Stimulated activated CD8-positive, alpha-beta memory T cell treated with anti-CD3 and anti-CD28 coated beads, Interleukin-4, amount 100 ng/mL, for 4 hours (primary cell): ENCODE measurements around the gene ZNF362.

Experiments
- DNase-seq, 2 donors: peaks; one replicate each; pipeline ENCODE4 v3.0.0-alpha.2; 2020; ENCODE audit warnings: low read depth in 2 of 2, low spot score in 1 of 2

Gene ZNF362

DNA sequence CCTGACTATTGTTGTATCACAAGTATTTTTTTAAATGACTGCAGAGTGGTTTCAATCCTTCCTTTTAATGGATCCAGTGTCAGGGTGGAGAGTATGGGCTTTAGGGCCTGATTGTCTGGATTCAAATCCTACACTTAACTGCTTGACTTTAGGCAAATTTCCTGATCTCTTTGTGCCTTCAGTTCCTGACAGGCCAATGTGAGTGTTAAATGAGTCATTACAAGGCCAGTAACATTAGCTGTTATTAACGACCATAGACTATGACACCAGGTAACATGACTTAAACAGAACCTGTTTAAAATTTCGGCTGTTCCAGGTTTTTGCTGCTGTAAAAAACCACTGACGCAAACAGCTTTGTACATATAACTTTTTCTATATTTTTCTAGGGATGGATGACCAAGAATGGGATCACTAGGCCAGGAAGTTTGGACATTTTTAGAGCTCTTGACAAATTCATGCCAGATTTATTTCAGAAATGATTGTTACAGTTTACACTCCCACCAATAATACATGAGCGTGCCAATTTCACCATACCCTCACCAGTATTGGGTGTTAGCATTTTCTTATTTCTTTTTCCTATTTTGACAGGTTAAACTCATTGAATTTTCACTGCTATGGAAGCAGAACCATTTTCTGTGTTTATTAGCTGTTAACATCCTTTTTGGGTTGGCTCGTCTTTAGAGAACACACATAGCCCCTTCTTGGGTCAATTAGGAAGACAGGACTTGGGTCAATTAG, 11.3 kb downstream of the ZNF362 start:
- no peak for DNase-seq

DNA sequence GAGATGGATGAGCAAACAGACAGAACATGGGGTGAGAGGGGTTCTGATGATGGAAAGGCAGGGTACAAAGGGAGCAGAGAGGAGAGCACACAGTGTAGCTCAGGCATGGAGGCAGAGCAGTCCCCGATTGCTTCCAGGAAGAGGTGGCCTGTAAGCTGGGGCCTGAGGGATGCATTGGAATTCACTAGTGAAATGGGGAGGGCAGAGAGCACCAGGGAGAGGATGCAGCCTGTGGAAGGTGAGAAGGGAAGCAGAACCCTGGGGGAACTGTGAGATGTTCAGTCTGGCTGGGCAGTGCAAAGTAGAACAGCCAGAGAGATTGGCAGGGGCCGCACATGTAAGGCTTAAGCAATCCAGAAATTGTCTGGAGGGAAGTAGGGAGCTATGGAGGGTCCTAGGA, 12.2 kb downstream of the ZNF362 start:
- no peak for DNase-seq

DNA sequence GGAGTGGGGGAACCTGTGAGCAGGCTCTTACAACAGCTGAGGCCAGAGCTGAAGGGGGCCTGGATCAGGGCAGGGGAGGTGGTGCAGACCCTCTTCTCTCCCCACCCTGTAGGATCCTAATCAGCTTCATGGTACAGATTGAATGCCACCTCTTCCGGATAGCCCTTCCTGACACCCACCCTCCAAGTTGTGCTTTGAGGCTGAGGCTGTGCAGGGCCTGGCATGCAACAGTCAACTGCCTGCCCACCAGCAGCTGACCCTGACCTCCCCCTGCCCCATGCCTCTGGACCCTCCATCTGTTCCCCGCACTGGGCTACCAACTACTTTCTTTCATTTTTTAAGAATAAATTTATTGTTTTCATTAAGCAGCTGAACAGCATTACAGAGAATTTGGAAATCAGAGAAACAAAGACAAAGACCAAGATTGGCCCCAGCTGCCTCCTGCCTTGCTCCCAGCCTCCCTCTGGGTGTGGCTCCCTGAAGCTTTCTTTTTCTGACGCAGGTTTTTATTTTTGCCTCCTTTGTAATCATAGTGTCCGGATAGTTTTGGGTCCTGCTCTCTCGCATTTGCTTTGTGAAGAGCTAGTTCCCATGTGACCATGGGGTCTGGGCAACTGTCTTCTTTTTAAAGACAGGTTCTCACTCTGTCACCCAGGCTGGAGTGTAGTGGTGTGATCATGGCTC, 12.8 kb downstream of the ZNF362 start:
- no peak for DNase-seq

DNA sequence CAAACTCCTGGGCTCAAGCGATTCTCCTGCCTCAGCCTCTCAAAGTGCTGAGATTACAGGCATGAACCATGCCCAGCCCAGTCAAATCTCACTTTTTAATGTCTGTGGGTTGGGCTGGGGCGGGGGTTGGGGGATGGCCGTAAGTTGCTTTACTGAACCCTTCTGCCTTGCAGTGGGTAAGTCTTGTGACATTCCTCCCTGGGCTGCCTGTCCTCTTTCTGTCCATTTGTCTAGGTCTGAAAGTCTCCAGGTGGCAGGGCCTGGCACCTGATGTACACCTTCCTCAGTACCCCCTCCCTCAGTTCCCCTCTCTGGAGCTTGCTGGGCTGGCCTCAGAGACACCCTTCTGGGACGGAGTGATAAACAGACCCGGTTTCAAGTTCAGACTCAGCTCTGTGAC, 13.3 kb downstream of the ZNF362 start:
- no peak for DNase-seq

DNA sequence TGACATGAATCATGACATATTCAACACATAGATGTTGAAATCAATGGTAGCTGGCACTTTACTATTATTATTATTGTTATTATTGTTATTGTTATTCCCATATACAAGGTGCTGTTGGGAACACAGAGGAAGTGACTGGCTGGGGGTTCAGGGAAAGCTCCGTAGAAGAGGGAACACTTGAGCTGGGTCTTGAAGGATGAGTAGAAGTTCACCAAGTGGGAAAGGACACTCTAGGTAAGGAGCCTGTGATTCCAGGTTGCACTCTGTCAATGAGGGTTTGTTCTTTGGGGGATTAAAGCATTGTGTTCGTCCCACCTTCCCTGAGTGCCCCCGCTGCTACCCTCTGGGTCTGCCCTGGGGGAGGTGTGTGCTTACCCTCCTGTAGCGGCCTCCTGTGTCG, 14.1 kb downstream of the ZNF362 start:
- DNase-seq: no peak

DNA sequence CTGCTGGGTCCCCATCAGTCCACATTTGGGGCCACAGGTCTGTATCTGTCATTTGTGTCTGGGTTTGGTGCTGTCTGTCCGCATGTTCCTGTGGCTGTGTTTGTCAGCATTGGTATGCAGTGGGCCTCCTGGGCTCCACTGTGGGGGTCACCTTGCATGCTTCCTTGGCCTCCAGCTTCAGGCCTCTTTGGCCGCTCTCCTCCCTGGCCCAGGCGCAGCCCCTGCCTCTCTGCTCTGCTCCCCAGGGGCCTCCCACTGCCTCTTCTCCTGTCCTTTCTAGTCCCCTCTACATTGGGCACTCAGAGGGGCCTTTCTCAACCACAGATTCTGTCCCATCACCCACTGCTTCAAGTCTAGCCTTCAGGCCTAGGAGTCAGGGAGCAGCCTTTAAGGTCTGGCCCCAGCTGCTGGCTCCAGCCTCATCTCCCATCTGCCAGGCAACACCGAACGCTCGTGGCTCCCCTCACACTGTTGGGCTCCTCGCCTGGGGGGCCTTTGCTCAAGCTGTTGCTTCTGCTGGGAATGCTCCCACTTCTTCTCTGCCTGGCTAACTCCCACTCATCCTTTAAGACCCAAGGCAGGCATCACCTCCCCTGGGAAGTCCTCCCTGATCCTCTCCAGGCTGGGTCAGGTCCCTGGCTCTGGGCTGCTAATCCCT, 14.6 kb downstream of the ZNF362 start:
- DNase-seq: no peak

DNA sequence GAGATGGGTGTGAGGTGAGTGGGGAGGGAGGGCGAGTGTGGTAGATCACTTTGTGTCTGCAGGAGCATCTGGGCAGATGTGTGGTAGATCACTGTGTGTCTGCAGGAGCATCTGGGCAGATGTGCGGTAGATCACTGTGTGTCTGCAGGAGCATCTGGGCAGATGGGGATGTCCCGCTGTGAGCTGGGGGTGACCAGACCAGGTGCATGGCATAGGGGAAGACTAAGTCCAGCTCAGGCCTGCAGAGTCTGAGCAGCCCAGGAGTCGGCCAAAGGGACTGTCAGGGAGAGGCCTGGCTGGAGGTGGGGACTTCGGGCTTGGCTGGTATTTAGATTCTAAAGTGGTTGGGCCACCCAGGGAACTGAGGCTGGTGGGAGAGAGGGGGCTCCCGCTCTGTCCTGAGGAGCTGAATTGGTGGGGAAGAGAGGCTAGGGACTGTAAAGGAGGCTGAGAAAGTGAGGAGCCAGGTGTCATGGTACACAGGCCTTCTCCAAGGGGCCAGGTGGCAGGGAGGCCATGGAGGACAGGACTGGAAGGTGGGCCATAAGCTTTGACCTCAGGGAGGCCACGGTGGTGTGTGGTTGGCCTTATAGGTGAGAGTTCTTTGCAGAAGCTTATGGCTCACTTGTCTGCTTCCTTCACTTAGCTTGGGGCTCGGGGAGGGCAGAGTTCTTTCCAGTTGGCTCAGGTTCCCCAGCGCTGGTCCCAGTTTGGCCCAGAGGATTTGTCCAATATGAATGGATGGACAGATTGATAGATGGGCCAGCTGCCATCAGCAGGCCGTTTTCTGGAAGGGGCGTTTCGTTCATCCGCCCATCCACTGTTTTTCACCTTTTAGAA, 15.6 kb downstream of the ZNF362 start:
- DNase-seq: no peak

DNA sequence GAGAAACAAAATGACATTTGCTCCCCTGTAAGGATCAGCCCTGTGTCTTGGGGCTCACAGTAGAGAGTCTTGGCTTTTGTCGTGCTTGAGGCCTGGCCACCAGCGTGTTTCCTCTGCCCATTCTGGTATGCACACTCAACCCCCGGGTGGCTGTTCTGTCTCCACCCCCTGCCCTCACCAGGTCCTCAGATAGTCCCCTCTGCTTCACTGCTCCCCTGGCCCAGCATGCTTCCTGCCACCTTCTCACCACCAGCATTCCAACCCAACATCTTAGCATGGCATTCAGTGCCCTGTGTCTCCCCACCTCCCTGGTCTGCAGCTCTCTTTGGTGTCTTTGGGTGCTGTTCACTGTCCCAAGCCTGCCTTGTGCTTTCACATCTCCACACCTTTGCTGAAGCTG, 16.2 kb downstream of the ZNF362 start:
- no peak for DNase-seq

DNA sequence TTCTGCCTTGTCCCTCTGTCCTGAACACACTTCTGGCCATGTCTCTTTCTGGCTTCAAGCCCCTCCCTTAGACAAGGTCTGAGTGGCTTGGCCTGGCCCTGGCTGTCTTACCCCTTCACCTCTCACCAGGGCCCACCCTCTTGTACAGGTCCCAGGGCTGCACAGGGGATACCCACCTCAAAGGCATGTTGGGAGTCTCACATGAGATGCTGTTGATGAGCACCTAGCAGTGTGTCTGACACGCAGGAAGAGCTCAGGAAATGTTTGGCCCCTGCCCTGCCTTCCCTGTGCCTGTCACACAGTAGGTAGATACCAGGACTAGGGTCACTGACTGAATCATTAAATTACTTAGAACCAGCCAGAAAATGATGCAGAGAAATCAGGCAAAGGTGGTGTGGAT, 16.6 kb downstream of the ZNF362 start:
- no peak for DNase-seq

DNA sequence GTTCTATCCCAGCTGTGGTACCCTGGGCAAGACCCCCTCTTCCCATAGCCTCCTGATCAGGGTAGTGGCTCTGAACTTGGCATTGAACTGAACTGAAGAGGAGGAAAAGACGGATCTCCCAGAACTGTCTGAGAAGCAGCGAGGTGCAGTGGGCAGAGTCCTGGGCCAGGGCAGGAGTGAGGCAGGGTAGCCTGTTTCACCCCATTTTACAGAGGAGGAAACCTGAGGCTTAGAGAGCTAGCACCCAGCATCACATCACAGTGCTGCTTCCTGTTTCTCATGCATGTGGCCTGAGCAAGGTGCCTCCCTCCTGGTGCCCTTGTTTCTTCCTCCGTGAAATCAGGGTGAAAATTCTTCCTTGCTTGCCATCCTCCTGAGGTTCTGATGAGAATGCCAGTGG, 17.1 kb downstream of the ZNF362 start:
- no peak for DNase-seq

DNA sequence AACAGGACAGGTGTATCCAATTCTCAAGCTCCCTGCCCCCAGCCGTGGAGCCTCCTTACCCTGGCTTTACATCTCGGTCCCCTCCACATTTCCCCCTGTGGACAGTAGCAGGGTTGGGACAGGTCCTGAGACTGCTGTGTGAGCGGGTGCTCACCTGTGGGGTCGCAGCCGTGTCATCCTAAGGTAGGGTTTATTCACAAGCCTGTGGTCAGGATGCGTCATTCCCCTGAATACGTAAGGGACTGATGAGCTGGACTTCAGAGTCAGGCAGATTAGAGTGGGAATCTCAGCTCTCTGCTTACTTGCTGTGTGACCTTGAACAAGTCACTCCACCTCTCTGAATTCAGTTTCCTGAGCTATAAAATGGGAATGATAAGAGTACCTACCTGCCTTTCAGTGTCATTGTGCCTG, 17.7 kb downstream of the ZNF362 start:
- no peak for DNase-seq

DNA sequence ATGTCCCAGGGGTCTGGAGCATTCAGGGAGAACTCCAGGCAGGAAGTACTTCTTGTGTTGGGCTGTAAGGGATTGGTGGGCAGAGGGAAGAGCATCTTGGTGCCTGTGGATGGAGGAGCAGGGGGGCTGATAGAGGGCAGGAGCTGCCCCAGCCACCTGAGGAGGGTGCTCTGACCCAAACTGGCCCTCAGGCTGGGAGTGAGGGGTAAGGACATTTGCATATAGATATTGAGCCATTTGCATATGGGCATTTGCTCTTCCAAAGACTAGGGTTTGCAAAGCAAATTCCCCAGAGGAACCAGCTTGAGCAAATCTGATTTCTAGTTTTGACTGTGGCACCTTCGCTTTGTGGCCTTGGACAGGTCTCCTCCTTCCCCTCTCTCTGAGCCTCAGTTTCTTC, 18.2 kb downstream of the ZNF362 start:
- DNase-seq: no peak

DNA sequence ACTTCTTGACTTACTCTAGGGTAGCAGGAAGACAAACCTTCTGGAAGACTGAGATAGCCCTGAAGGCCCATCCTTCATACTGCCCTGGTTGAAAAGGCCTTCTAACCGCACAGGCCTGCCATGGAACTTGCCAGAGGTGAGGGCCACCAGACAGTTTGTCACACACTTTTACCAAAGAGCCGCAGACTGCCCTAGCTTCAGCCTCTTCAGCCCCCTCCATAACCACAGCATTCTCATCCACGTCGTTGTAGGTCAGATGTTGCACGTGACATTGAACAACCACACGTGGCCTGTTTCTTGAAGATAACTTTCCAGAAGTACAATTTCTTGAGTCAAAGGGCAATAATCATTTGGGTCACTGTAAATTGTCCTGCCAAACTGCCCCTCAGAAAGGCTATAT, 18.9 kb downstream of the ZNF362 start:
- no peak for DNase-seq

DNA sequence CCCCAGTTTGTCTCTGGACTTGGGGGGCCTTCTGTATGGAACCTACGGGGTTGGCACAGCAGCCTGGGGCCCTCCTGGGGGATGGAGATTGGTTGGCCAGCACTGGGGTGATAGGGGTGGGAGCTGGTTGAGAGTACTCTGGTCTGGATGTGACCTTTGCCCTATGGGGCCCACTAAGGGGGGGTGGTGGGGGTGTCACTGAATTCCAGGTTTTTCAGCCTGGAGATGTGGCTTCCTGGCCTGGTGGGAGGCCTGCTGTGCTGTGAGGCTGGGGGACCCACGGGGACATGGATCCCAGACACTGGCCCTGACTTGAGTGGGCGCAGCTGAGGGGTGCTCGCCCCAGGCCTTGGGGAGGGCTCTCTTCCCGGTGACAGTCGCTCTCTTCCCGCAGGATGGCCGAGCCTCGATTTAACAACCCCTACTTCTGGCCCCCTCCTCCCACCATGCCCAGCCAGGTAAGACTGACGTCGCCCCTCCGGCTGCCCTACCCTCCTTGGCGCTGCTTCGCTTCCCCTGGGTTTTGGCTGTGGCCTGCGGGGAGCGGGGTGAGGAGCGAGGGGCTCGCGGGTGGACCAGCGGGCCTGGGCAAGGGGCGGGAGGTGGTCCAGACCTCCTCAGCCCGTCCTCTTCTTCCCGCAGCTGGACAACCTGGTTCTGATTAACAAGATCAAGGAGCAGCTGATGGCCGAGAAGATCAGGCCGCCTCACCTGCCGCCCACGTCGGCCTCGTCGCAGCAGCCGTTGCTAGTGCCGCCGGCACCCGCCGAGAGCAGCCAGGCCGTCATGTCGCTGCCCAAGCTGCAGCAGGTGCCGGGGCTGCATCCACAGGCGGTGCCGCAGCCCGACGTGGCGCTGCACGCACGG, 19.6 kb downstream of the ZNF362 start:
- DNase-seq: no peak

DNA sequence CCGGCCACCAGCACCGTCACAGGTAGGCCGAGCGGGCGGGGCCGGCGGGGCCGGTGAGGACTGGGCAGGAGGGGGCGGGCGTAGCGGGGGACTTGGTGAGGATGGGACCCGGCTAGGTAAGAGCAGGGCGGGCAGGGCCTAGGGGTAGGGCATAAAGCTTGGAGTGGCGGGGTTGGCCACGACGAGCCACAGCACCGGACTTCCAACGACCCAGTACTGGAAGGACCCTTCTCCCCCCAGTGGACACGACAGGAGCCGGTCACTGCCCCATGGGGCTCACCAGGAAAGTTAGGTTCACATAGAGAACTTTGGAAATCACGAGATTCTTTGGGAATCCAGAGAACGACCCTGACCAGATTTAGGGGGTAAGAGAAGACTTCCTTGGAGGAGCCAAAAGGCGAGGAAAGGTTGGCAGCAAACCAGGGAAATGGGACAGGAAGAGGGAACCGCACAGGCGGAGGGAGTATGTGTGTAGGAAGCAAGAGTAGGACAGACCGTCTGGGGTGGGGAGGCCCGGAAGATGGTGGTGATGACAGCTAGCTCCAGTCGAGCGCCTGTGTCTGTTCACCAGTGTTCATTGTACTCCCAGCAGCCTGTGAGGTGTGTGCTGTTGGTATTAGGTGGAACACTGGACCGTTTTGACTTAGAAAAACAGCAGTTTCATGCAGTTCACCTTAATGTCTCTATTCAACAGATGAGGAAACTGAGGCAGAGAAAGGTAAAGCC, 20.4 kb downstream of the ZNF362 start:
- no peak for DNase-seq

DNA sequence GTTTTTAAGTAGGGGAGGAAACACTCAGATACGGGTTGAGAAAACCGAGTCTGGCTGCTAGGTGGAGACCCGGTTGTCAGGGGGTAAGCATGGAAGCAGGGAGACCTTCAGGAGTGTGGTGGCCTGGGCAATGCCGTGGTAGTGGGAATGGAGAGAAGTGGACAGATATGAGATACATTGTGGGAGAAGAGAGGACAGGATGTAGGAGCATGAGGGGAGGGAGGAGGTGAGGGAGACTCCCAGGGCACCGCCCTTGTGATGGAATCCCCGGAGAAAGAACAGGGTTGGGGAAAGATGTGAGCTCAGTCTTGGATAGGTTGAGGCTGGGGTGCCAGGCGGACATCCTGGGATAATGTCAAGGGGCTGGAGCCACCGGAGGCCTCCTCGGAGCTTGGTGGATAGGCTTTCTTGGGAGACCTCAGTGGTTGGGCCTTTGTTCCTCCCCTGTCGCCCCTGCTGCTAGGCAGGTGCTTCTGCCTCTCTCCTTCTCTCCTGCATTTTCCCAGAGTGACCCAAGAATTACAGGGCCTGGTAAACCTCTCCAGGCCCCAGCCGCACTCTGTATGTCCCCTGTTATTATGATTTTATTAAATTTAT, 21.3 kb downstream of the ZNF362 start:
- DNase-seq: no peak

DNA sequence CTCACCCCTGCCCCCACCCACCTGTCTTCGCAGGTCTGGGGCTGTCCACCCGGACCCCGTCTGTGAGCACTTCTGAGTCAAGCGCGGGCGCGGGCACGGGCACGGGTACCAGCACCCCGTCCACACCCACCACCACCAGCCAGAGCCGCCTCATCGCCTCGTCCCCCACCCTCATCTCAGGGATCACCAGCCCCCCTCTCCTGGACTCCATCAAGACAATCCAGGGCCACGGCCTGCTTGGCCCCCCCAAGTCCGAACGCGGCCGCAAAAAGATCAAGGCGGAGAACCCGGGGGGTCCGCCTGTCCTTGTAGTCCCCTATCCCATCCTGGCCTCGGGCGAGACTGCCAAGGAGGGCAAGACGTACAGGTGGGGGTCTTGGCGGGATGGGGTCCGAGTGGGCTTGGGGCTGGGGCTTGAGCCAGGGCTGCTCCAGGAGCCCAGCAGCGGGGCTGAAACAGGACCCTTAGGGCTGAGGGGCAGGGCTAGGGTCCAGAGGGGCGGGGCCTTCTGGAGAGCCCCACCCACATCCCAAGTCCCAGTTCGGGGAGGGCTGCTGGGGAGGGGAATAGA, 23.9 kb downstream of the ZNF362 start:
- no peak for DNase-seq

DNA sequence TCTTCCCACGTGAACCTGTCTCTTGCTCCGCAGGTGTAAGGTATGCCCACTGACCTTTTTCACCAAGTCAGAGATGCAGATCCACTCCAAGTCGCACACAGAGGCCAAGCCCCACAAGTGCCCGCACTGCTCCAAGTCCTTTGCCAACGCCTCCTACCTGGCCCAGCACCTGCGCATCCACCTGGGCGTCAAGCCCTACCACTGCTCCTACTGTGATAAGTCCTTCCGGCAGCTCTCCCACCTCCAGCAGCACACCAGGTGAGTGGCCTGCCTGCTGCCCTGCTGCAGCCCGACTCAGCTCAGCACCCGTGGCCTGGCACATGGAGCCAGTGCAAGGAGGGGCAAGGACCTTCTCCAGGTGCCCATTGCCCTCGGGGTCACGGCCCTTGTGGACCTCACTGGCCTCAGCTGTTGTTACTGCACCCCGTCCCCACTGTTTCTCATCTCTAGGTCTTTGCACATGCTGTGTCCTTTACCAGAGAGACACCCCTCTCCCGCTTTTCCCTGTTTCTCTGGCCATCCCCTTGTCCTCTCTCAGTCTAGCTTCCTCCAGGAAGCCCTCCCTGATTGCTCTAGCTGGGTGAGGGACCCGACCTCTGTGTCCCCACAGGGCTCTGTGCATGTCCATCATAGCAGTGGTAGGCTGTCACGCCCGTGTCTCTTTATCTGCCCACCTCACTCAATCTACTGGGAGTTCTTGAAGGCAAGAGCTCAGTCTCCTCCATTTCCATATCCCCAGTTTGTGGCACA, 25.4 kb downstream of the ZNF362 start:
- DNase-seq: no peak

DNA sequence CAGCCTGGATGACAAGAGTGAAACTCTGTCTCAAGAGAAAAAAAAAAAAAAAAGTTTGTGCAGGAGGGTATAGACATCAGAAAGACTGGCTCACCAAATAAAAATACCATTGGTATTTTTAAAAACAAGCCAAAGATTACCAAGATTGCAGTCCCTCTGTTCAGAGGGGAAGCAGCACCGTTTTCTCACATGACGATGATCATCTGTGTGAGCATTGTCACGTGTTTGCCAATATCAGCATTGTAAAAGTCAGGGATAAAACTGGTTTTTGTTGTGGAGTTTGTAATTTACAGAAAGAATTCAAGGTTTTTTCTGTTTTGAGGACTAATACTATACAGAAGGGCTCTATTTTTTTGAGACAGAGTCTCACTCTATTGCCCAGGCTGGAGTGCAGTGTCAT, 26.5 kb downstream of the ZNF362 start:
- no peak for DNase-seq
